GM21447 (cell line): ENCODE measurements around the gene RNF32.
"Not testable (repeated sequence)": the region's sequence is repeated elsewhere in the genome, so short reads cannot be mapped to it uniquely, and the experiment has no call there.

Source experiments
- ATAC-seq: cut with Tn5 transposase; IDR thresholded peaks from one replicate; pipeline ENCODE4 v1.9.1; 2021; ENCODE audit not compliant: unreplicated experiment

Gene RNF32

DNA sequence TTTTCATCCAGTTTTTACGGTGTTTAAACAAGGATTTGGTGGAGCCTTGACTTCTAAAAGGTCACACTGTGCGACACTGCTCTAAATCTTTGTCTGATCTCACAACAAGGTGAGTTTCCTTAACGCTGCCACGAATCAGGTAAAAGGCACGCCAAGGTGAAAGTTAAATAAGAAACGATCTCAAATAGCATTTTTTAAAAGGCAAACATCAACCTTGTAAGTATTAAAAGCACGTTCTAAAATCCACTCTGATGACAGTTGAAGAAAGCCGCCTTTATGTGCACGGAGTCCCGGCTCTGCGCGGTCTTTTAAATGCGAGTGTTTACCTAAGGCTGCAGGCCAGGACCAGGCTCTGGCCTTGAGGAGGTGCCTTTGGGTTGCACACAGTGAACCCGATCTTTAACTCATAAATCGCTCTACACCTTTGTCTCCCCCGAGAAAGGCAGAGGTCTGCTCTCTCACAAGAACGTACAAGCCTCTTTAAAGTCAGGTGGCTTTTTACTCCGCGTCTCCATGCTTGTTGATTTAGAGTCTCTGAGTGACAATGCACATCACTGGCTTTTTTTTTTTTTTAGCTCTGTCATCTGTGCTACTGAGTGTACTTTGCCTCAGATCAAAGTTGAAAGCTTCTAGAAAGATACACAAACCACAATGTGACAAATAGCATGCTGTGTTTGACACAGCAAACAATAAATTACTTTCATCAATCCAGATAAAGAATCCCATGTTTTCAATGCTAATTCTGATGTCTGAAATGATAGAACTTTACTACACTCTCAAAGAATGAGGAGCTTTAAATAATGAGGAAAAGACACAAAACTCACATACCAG lies 25.9 kb upstream of the RNF32 start:
- no peak for ATAC-seq

GRCh38 chr7:156616269-156617202 lies 24.0 kb upstream of the RNF32 start:
- no peak for ATAC-seq

DNA sequence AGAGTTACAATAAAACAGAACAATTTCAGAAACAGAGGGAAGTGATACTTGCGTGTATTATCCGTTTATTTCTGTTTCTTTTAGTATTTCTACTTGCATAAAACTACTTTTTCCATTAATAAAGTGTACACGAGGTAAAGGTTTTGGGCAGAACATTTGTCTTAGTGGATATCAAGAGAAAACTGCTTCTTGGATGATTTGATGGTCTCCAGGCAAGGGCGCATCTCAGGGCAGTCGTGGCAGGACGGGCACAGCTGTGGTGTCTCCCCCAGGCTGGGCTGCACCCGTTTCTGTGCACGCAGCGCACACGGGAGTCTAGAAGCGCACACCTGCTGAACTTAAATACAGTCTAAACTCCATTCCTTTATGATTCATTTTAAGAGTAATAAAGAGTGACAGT lies 23.4 kb upstream of the RNF32 start:
- ATAC-seq: no peak

GRCh38 chr7:156618078-156618779 lies 22.3 kb upstream of the RNF32 start:
- ATAC-seq: no peak

GRCh38 chr7:156618780-156619367 lies 21.7 kb upstream of the RNF32 start:
- no peak for ATAC-seq

- ATAC-seq: not testable (repeated sequence)
These were observed 20.9 kb upstream of the RNF32 start for GRCh38 chr7:156619488-156620290.

- no peak for ATAC-seq
These were observed 20.3 kb upstream of the RNF32 start for GRCh38 chr7:156620291-156620675.

DNA sequence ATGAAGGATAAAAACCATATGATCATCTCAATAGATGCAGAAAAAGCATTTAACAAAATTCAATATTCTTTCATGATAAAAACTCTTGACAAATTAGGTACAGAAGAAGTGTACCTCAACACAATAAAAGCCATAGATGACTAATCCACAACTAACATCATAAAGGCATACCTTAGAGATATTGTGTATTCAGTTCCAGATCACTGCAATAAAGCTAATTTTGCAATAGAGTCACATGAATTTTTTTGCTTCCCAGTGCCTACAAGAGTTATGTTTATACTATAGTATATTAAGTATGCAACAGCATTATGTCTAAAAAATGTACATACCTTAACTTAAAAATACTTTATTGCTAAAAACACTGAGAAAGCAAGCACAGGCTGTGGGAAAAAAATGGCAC lies 18.9 kb upstream of the RNF32 start:
- ATAC-seq: no peak

DNA sequence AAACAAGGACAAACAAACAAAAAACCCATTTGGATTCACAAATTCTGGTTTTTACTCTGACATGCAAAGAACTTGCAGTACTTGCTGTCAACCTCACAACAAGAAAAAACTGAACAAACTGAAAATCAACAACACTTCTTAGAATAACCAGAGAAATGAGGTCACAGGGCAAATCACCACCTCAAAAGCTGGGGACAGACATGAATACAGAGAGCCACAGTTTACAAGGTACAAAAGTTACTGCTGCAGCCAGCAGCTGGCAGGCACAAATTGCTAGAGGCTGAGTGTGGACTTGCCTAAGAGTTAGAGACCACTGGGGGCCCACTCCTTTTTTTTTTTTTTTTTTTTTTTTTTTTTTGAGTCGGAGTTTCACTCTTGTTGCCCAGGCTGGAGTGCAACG lies 15.0 kb upstream of the RNF32 start:
- ATAC-seq: no peak

GRCh38 chr7:156626220-156626895 lies 14.2 kb upstream of the RNF32 start:
- ATAC-seq: no peak

DNA sequence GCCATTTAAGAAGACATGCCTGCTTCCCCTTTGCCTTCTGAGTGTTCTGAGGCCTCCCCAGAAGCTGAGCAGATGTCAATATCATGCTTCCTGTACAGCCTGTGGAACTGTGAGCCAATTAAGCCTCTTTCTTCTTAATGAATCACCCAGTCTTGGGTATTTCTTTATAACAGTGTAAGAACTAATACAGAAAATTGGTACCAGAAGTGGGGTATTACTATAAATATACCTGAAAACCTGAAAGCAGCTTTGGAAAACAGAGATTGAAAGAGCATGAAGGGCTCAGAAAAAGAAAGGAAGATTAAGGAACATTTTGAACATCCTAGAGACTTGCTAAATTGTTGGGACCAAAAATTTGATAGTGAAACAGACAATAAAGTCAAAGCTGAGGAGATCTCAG lies 12.0 kb upstream of the RNF32 start:
- no peak for ATAC-seq

DNA sequence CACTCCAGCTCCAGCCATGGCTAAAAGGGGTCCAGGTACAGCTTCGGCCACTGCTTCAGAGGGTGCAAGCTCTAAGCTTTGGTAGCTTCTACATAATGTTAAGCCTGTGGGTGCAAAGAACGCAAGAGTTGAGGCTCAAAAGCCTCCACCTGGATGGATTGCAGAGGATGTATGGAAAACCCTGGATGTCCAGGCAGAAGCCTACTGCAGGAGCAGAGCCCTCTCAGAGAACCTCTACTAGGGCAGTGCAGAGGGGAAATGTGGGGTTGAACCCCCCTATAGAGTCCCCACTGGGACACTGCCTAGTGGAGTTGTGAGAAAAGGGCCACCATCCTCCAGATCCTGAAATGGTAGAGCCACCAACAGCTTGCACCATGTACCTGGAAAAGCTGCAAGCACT lies 10.7 kb upstream of the RNF32 start:
- no peak for ATAC-seq

- no peak for ATAC-seq
These were observed 6.5 kb upstream of the RNF32 start for GRCh38 chr7:156634117-156634516.

DNA sequence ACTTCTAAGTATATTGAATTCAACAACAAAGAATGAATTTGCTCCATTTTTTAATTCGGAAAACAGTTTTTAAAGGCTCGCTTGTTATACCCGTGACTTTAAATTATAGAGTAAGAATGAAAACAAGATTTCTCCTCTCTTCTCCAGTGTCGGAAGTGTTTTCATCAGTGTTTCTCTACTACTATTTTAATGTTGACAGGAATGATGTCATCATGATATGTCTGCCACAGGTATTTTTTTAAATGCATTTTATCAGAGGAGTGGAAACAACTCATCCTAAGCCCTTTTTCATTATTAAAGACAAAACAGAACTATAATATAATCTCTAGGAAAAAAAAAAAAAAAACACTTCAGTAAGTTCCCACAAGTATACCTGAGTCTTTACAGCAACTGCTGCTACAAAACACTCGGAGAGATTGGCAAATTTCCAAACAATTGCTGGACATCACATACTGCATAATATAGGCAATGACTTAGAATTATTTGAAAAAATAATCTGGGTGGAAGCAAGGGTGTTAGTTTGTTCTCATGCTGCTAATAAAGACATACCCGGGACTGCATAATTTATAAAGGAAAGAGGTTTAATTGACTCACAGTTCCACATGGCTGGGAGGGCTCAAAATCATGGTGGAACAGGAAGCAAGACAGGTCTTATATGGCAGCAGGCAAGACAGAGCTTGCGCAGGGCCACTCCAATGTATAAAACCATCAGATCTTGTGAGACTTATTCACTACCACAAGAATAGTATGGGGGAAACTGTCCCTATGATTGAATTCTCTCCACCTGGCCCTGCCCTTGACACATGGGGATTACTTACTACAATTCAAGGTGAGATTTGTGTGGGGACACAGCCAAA lies 4.8 kb upstream of the RNF32 start:
- no peak for ATAC-seq

DNA sequence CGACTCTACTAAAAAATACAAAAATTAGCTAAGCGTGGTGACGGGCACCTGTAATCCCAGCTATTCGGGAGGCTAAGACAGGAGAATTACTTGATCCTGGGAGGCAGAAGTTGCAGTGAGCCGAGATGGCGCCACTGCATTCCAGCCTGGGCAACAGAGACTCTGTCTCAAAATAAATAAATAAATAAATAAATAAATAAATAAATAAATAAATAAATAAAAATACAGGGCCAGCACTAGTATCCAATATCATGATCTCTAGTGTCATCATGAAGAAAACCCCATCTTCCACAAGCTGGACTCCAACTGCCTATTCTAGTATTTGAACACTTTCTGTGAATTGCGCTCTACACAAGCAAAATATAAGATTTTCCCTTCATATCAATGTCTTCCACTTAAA lies 3.5 kb upstream of the RNF32 start:
- ATAC-seq: not testable (repeated sequence)

- no peak for ATAC-seq
These were observed 2.0 kb upstream of the RNF32 start for GRCh38 chr7:156638443-156639077.

DNA sequence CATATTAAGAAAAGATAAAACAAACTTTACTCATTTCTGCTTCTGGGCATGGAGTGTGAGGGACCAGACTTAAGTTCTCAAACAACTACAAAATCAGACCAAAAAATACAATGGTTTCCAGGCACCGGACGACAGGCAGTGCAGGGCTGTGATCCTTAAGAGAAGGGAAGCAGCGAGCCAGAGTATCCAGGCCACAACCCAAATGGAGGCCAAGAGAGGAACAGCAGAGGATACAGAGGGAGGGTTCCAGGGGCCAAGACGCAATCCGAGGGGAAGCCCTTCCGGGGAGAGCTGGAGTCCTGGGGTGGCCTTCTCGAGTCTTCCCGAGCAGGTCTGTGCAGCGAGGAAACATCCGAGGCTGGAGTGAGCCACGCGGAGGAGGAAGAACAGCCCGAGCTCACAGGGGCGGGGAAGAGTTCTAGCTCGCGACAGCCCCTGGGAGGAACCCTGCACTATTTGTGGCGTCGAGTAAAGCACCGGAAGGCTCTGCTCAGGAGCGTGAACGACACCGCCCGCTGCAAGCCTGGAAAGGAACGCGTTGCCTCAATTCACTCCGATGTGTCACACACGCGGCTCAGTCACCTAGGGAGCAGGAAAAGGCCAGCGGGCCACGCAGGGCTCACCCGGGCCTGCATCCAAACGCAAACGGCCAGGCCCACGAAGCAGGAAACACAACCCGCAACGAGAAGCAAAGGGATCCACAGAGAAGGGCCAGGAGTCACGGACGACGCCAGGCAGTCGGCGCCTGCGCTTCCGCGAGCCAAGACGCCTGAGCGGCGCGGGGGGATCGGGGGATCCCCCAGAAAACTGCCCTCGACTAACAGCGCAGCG lies 933 bp upstream of the RNF32 start:
- ATAC-seq: no peak
